NCI-H748 (cell line): ENCODE measurements around the gene RNU1-3.
"Not testable (repeated sequence)": the region's sequence is repeated elsewhere in the genome, so short reads cannot be mapped to it uniquely, and the experiment has no call there.

Experiments used
- DNase-seq: peaks from one replicate; lab custom pipeline; 2025; ENCODE audit not compliant: unreplicated experiment; lab: John Stamatoyannopoulos, UW

The RNU1-3 gene

DNA sequence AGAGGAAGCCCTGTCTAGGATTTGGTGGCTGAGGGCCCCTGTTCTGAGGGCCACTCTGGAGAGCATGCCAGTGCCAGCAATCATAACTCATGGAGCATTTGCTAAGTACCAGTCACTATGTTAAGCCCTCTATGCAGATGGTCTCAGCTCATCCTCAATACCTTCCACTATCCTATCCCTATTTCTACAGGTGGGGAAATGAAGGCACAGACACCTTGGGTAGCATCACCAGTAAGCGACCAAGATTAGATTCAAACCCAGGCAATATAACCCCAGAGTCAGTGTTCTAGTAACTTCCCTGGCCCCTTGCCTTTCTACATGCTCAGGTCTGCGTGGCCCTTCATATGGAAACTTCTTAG lies 45.5 kb downstream of the RNU1-3 start:
- DNase-seq: no peak

DNA sequence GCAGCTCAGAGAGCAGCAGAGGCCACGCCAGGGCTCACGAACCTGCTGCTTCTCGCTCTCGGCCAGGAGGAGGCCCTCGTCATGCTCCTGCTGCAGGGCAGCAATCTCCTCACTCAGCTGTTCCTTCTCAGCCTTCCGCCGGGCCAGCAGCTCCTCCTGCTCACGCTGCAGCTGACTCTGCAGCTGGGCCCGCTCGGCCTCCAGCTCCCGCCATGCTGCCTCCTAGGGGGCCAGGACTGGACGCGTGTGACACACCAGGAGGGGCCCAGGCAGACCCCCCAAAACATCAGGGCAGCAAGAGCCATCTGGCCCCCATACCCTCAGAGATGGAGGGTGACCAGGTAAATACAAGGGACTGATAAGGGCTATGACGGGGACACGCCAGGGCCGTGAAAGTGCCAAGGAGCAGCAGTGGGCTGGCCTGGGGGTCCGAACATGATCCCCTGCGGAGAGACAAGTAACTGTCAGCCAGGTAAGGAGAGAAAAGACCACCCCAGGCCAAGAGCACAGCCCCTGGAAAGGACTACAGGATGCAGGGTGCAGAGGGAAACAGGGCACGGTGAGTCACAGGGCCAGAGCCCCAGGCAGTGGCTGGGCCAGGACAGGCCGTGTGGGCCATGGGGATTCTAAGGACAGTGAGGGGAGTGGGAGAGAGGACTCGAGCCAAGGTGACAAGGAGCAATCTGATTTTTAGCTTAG lies 46.8 kb downstream of the RNU1-3 start:
- DNase-seq: not testable (repeated sequence)

DNA sequence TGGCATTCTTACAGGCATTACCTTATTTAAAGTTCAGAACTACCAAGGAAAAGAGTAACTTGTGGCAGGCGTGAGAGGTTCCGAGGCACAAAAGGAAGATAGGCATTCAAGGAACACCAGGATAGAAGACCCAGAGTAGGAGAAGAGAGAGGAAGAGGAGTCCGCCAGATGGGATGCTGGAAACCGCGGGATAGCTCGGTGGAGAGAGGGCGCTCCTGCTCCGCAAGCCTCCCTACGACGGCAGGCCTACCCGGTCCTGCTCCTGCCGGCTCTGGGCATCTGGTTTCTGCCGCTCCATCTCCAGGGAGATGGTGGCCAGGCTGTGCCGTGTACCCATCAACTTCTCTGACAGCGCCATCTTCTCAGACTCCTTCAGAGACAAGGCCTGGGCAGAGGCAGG lies 48.0 kb downstream of the RNU1-3 start:
- no peak for DNase-seq

DNA sequence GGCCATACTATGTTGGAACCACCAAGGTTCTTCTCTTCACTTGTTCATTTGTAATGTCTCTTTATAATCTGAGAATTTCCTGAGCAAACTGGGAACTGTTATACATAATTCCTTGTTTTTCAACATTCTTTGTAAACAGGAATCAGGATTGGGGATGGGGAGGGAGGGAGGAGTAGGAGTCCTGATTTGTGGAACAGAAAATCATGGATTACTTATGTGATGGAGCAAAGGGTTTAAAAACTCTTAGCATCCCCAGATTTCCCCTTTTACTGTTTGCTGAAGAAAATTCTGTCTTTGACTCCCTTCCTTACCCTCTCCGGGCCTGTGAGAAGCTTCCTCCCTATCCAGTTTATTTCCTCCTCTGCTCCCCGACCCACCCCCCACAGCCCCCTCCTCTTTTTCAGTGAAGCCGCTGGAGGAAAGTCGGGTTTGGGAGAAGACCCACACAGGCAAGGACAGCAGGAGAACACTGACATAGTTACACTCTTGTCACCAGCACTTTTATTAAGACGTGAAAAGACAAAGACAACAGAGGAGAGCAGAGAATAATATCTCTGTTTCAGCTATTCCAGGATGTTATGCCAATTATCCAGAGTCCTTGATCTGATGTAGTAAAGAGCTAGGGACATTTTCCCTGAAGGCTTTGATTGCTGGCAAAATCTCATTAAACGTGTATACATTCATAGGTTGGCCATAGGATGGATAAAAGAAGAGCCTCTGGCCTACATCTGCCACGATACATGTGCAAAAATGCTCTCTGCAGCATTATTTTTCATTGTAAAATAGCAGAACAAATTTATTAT lies 48.8 kb downstream of the RNU1-3 start:
- no peak for DNase-seq

DNA sequence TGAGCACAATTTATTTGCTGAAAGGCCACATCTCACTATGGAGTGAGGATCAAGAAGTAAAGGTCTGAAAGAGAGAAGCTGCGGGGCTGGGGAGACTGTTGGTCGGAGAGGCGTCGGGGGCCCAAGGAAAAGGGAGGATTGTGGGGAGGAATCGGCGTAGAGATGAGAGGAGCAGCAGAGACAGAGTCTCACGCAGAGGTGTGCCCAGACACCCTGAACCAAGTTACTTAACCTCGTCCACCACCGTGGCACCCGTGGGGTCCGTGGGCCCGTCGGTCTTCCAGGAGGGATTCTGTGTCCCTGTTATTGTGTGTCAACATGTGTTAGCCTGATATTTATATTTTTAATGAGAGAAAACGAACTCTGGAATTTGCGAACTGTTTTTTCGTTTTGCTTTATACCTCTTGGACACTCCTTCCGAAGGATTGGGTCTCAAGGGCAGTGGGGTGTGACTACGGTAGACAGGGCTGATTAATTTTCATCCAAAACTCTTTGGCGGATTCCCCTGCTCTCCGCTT lies 49.6 kb downstream of the RNU1-3 start:
- DNase-seq: no peak
